ENCODE measurements around the gene TPCN1. TPM values are rescaled to one million over a fixed set of nuclear protein-coding genes. Genes with fewer than 3 reads are reported as not detected.

The TPCN1 gene
- total and polyA plus RNA-seq, 2 experiments from 2014 or later, result 14.4 to 16.2 TPM

GRCh38 chr12:113310489-113310888 lies 89.2 kb downstream of the TPCN1 start:
- peaks cover 4% of the 10 kb centered on the region; the same call in 2 of the 3 replicates for H3K9me3 Mint-ChIP-seq
- H4K20me1 ChIP-seq (replicated peaks; ENCODE audit: insufficient read depth), result no peaks in the 10 kb centered on the region
- H3K4me2 ChIP-seq, result no peak overlapping the region
- no peaks in the 10 kb centered on the region for H3K79me2 ChIP-seq (replicated peaks; ENCODE audit: insufficient read depth)
- H3K4me3 ChIP-seq, result no peak overlapping the region
- no peaks in the 10 kb centered on the region for H3K9me2 ChIP-seq (ENCODE audit: insufficient read depth)
- H3K27ac ChIP-seq (ENCODE audit: low read depth), result no peak overlapping the region
- H3K4me1 Mint-ChIP-seq, result peaks cover 6% of the 10 kb centered on the region
- no peaks in the 10 kb centered on the region for H3K36me3 ChIP-seq (ENCODE audit: insufficient read depth)
- no peaks in the 10 kb centered on the region for H3F3A ChIP-seq (replicated peaks; ENCODE audit: low read depth)
- H2AFZ ChIP-seq, result no peak overlapping the region
- H3K36me3 Mint-ChIP-seq (ENCODE audit: low read depth), result peaks cover 18% of the 10 kb centered on the region
- DNase-seq (ENCODE audit: low spot score) (peak; percentile 64), ATAC-seq (no peak)
- no peak overlapping the region for H3K27ac Mint-ChIP-seq
- no peaks in the 10 kb centered on the region for H3K27me3 ChIP-seq (ENCODE audit: insufficient read depth)
- H3K27me3 Mint-ChIP-seq (ENCODE audit: insufficient read depth, low read depth, poor library complexity), result peaks cover 6% of the 10 kb centered on the region
- no peak for TF ChIP-seq NANOG (IDR thresholded peaks at IDR 0.05; ENCODE audit: borderline replicate concordance)
- TF ChIP-seq CTCF (conservative IDR thresholded peaks at IDR 0.05; ENCODE audit: low read depth in 2 of 2), result peak in 1 of 2 experiments; percentile 49; a peak in 2 of 4 replicates
- H3K4me3 Mint-ChIP-seq, result no peak overlapping the region
- no peaks in the 10 kb centered on the region for H3K4me1 ChIP-seq (ENCODE audit: insufficient read depth)

- DNase-seq (ENCODE audit: low spot score), result no peak
- Histone ChIP-seq H3K4me1 (ENCODE audit: insufficient read depth) (no peaks in the 10 kb centered on the region), H3K36me3 (ENCODE audit: insufficient read depth) (no peaks in the 10 kb centered on the region), H3K4me2 (no peak overlapping the region), H3K9me2 (ENCODE audit: insufficient read depth) (no peaks in the 10 kb centered on the region), H3F3A (replicated peaks; ENCODE audit: low read depth) (peaks cover 8% of the 10 kb centered on the region), H2AFZ (no peak overlapping the region), H3K27ac (ENCODE audit: low read depth) (no peak overlapping the region), H3K27me3 (ENCODE audit: insufficient read depth) (no peaks in the 10 kb centered on the region), H3K4me3 (no peak overlapping the region), H3K79me2 (replicated peaks; ENCODE audit: insufficient read depth) (no peaks in the 10 kb centered on the region), H4K20me1 (replicated peaks; ENCODE audit: insufficient read depth) (no peaks in the 10 kb centered on the region)
- H3K27ac Mint-ChIP-seq, result peak overlapping the region; percentile 66; the same call in 1 of the 2 replicates
- H3K36me3 Mint-ChIP-seq (ENCODE audit: low read depth), result peaks cover 32% of the 10 kb centered on the region
- peaks cover 3% of the 10 kb centered on the region; the same call in 2 of the 3 replicates for H3K4me1 Mint-ChIP-seq
- peaks cover 4% of the 10 kb centered on the region; the same call in 2 of the 3 replicates for H3K9me3 Mint-ChIP-seq
- ATAC-seq, result no peak
- H3K27me3 Mint-ChIP-seq (ENCODE audit: insufficient read depth, low read depth, poor library complexity), result peaks cover 7% of the 10 kb centered on the region
- no peak overlapping the region for H3K4me3 Mint-ChIP-seq
- no peak for TF ChIP-seq ETS1 (IDR thresholded peaks at IDR 0.05)
- no peak for TF ChIP-seq NANOG (IDR thresholded peaks at IDR 0.05; ENCODE audit: borderline replicate concordance)
- no peak for TF ChIP-seq JUNB (IDR thresholded peaks at IDR 0.05; ENCODE audit: unreplicated experiment)
- no peak for TF ChIP-seq STAT1 (IDR thresholded peaks at IDR 0.05; ENCODE audit: unreplicated experiment)
- TF ChIP-seq ZNF462 (CRISPR knock-in tag; IDR thresholded peaks at IDR 0.05), result no peak
- TF ChIP-seq EZH2phosphoT487 (IDR thresholded peaks at IDR 0.05; ENCODE audit: unreplicated experiment), result no peak
- TF ChIP-seq REST (IDR thresholded peaks at IDR 0.05; ENCODE audit: unreplicated experiment), result no peak
- no peak for TF ChIP-seq ZNF331 (CRISPR knock-in tag; IDR thresholded peaks at IDR 0.05; ENCODE audit: low read depth)
Measured at GRCh38 chr12:113314121-113314529, 92.9 kb downstream of the TPCN1 start.
